Peyer's patch (tissue), 4 donors: Measurements from ENCODE around the gene NAT10. TPM values are rescaled to one million over a fixed set of nuclear protein-coding genes. Genes with fewer than 3 reads are reported as not detected.

Experiments
- DNase-seq, 3 donors: peaks; one replicate each; pipeline ENCODE4 v3.0.0-alpha.2; 2017 to 2019
- H3K27ac ChIP-seq, 4 donors: fragments of 200-600 bp; sonication (generic); one replicate each; pipeline ENCODE4 v1.5.1; 2016 to 2019
- H3K27me3 ChIP-seq, 2 donors: fragments of 200-600 bp; sonication (generic); one replicate each; pipeline ENCODE4 v1.5.1; 2019
- H3K36me3 ChIP-seq, 3 donors: fragments of 200-600 bp; sonication (generic); one replicate each; pipeline ENCODE4 v1.5.1; 2016 to 2019
- H3K4me1 ChIP-seq, 4 donors: fragments of 200-600 bp; sonication (generic); one replicate each; pipeline ENCODE4 v1.5.1; 2016 to 2019
- H3K4me3 ChIP-seq, 4 donors: fragments of 200-600 bp; sonication (generic); 1 replicate in 3 of 4; 2 replicates in 1 of 4; pipeline ENCODE4 v1.5.1; 2016 to 2019; ENCODE audit warnings: mild to moderate bottlenecking in 1 of 4
- H3K9me3 ChIP-seq, 4 donors: fragments of 200-600 bp; sonication (generic); one replicate each; pipeline ENCODE4 v1.5.1; 2016 to 2019; ENCODE audit warnings: mild to moderate bottlenecking in 1 of 4
- CTCF ChIP-seq, 6 experiments: fragments of 450-650 bp in 4 of 6; fragments of 200-600 bp in 2 of 6; sonication (generic) in 1 of 6; IDR thresholded peaks; one replicate each; pipeline ENCODE4 v1.5.1; 2017 to 2019; ENCODE audit warnings: antibody characterized with exemption in 6 of 6, mild to moderate bottlenecking in 3 of 6, moderate library complexity in 1 of 6
- POLR2A ChIP-seq, 2 donors: fragments of 450-650 bp; IDR thresholded peaks; one replicate each; pipeline ENCODE4 v1.5.1; 2017; ENCODE audit warnings: antibody characterized with exemption in 2 of 2, mild to moderate bottlenecking in 2 of 2, moderate library complexity in 2 of 2
- total RNA-seq, 4 donors: library from RNA; depleted of rRNA; stranded (reverse); fragments of >200 nt; gene quantifications; one replicate each; pipeline ENCODE4 v1.1.0, GENCODE V29; 2016

NAT10 gene
- total RNA-seq, 4 donors from 2014 or later: 13.3 to 56.9 (median 24.2) TPM

- Histone ChIP-seq H3K4me3 (no peak overlapping the region), H3K27me3 (no peaks in the 10 kb centered on the region), H3K4me1 (no peaks in the 10 kb centered on the region), H3K36me3 (peaks cover 0 to 39% (median 0%) of the 10 kb centered on the region in 3 donors), H3K27ac (no peak overlapping the region), H3K9me3 (no peaks in the 10 kb centered on the region)
- DNase-seq: no peak
- TF ChIP-seq POLR2A (IDR thresholded peaks at IDR 0.05) (no peak), CTCF (IDR thresholded peaks at IDR 0.05) (no peak)
Measured at GRCh38 chr11:34165786-34166555, 60.5 kb downstream of the NAT10 start.

- no peak for DNase-seq
- H3K27ac ChIP-seq: no peak overlapping the region
- no peak for TF ChIP-seq CTCF (IDR thresholded peaks at IDR 0.05)
- TF ChIP-seq POLR2A (IDR thresholded peaks at IDR 0.05): no peak
- no peaks in the 10 kb centered on the region for H3K4me1 ChIP-seq
- H3K4me3 ChIP-seq: no peak overlapping the region
- H3K9me3 ChIP-seq: no peaks in the 10 kb centered on the region
- H3K36me3 ChIP-seq: peaks cover 0 to 38% (median 0%) of the 10 kb centered on the region in 3 donors
- no peaks in the 10 kb centered on the region for H3K27me3 ChIP-seq
Measured at GRCh38 chr11:34166806-34167740, 61.6 kb downstream of the NAT10 start.

- H3K9me3 ChIP-seq: no peaks in the 10 kb centered on the region
- no peak for DNase-seq
- no peak overlapping the region for H3K27ac ChIP-seq
- no peak overlapping the region for H3K4me3 ChIP-seq
- no peak for TF ChIP-seq POLR2A (IDR thresholded peaks at IDR 0.05)
- TF ChIP-seq CTCF (IDR thresholded peaks at IDR 0.05): no peak
- no peaks in the 10 kb centered on the region for H3K4me1 ChIP-seq
- peaks cover 0 to 30% (median 0%) of the 10 kb centered on the region in 3 donors for H3K36me3 ChIP-seq
- H3K27me3 ChIP-seq: no peaks in the 10 kb centered on the region
Measured at GRCh38 chr11:34167961-34168360, 62.5 kb downstream of the NAT10 start.

- Histone ChIP-seq H3K27ac (no peak overlapping the region), H3K36me3 (peaks cover 0 to 22% (median 0%) of the 10 kb centered on the region in 3 donors), H3K4me1 (no peaks in the 10 kb centered on the region), H3K4me3 (no peak overlapping the region), H3K9me3 (no peaks in the 10 kb centered on the region), H3K27me3 (no peaks in the 10 kb centered on the region)
- no peak for DNase-seq
- TF ChIP-seq POLR2A (IDR thresholded peaks at IDR 0.05) (no peak), CTCF (IDR thresholded peaks at IDR 0.05) (no peak)
Measured at GRCh38 chr11:34168642-34169420, 63.4 kb downstream of the NAT10 start.

- Histone ChIP-seq H3K27me3 (no peaks in the 10 kb centered on the region), H3K36me3 (peaks cover 0 to 13% (median 0%) of the 10 kb centered on the region in 3 donors), H3K4me3 (no peak overlapping the region), H3K27ac (no peak overlapping the region), H3K9me3 (no peaks in the 10 kb centered on the region), H3K4me1 (peaks cover 0 to 4% (median 1%) of the 10 kb centered on the region in 4 donors)
- DNase-seq: no peak
- no peak for TF ChIP-seq POLR2A (IDR thresholded peaks at IDR 0.05)
- TF ChIP-seq CTCF (IDR thresholded peaks at IDR 0.05): no peak
Measured at GRCh38 chr11:34169686-34170085, 64.3 kb downstream of the NAT10 start.
